HG02798 (cell line): Measurements from ENCODE around the gene SRCIN1.
"Not testable (repeated sequence)": the region's sequence is repeated elsewhere in the genome, so short reads cannot be mapped to it uniquely, and the experiment has no call there.

ENCODE experiments used
- ATAC-seq: cut with Tn5 transposase; IDR thresholded peaks from one replicate; pipeline ENCODE4 v1.9.1; 2021; ENCODE audit warnings: mild to moderate bottlenecking; ENCODE audit not compliant: unreplicated experiment, poor library complexity

The SRCIN1 gene

GRCh38 chr17:38512473-38513058 lies 93.2 kb downstream of the SRCIN1 start:
- no peak for ATAC-seq

DNA sequence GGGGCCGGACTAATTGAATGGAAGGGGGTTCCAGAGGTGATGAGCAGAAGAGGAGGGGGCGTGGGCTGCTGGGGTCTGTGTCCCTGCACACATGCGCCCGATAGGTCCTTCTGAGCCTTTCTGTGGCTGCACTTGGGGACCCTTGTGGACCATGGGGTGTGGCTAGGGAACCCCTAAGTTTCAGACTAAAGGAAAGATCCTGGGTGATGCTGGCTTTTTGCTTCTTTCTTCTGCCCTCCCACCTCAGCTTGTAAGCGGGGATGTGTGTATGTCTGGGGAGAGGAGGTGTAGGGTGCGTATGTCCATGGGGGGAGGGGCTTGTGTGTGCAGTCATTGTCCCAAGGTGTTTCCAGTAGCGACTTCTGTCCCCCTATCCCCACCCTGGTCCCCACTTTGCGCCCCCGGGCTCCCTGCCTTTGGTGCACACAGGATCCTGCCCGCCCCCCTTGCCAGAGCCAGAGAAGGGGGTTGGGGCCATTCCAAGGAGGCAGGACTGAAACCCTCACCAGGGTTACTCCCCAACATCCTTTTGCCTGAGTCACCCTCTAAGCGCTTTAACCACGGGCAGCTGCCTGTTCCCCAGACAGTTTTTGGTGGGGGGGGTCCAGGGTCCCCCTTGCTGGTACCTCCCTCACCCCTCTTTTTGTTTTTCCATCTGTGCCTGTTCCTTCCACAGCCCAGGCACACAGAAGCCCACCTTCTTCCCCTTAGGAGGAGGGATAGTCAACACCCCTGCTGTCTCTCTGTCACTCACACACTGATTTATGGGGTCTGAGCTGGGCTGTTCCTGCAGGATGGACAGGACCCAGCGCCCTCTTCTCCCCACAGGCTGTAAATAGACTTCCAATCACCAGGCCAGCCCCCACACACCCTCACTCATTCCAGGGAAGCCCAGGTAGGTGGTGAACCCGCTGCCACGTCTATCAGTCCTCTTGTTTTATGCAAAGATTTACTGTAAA lies 94.3 kb downstream of the SRCIN1 start:
- no peak for ATAC-seq

DNA sequence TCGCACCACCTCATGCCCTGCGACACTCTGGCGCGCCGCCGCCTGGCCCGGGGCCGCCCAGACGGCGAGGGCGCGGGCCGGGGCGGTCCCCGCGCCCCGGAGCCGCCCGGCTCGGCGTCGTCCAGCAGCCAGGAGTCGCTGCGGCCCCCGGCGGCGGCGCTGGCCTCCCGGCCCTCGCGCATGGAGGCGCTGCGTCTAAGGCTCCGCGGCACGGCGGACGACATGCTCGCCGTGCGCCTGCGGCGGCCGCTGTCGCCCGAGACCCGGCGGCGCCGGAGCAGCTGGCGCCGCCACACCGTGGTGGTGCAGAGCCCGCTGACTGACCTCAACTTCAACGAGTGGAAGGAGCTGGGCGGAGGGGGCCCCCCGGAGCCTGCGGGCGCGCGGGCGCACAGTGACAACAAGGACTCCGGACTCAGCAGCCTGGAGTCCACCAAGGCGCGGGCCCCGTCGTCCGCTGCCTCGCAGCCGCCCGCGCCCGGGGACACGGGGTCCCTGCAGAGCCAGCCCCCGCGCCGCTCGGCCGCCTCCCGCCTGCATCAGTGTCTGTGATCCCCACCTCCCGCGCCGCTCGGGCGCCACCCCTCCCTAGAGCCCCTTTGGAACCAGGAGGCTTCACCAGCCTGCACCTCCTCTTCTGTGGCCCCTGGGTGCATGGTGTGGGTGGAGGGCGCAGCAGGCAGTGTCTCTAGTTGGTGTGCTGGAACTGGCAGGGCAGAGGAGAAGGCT lies 95.2 kb downstream of the SRCIN1 start:
- no peak for ATAC-seq

DNA sequence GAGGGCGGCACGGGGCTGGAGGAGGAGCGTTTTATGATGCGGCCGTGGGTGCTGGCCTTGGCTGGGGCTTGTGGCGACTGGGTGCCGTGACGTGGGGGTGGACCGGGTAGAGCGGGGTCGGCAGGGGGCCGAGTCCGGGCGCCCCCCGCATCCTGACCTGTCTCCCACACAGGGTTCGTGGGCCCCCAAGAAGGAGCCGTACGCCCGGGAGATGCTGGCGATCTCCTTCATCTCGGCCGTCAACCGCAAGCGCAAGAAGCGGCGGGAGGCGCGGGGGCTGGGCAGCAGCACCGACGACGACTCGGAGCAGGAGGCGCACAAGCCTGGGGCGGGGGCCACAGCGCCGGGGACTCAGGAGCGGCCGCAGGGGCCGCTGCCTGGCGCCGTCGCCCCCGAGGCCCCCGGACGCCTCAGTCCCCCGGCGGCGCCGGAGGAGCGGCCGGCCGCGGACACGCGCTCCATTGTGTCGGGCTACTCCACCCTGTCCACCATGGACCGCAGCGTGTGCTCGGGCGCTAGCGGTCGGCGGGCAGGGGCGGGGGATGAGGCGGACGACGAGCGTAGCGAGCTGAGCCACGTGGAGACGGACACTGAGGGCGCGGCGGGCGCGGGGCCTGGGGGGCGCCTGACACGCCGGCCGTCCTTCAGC lies 95.9 kb downstream of the SRCIN1 start:
- ATAC-seq: no peak

DNA sequence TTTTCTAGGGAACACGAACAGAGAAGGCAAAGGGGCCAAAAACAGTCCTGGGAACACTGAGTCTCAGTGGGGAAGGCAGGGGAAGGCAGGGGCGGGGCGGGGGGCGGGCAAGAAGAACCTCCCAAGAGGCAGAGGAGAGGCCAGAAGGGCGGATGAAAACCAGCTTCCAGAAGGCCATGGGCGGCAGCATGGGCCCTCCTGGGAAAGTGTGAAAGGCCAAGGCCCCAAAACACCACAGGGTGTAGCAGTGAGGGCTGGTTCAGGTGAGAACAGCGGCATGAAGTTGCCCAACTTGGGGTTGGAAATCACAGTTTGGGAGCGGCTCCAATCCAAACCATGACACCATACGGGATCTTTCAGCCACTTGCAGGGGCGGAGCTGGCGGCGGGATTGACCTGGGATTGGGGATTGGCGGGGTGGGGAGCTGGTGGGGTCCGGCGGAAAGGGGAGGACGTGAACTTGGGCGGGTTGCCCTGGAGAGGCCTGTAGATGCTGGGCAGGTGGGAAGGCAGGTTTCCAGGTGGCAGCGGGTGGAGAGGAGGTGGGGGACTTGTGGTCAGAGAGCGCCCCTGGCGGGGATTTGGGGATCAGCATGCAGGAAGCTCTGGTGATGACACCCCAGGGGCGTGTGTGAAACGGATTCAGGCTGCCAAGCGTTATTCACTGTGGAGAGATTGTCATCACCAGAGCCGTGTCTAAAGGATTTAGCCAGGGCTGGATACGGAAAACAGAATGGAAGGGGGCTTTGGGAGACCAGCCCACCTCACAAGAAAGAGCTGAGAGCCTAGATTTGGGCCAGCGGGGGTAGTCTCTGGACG lies 96.6 kb downstream of the SRCIN1 start:
- ATAC-seq: no peak

- no peak for ATAC-seq
These were observed 97.2 kb downstream of the SRCIN1 start for GRCh38 chr17:38508570-38508950.

GRCh38 chr17:38507921-38508569 lies 97.7 kb downstream of the SRCIN1 start:
- no peak for ATAC-seq

DNA sequence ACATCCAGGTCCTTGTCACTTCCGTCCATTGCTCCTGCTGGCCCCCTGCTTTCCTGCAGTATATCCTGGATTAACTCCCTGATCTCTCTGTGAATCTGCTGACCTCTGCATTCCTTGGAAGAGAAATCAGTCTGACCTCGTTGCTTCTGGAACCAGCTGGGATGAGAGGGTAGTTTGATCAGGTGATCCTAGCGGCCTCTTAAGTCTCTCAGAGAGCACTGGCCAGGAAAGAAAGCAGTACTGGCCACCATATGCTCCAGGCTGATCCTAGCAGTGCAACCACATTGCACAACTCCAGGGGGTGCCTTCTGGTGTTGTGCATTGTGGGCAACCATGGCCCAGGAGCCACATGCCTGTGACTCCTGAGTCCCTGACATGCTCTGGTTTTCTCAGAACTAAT lies 98.3 kb downstream of the SRCIN1 start:
- ATAC-seq: no peak

DNA sequence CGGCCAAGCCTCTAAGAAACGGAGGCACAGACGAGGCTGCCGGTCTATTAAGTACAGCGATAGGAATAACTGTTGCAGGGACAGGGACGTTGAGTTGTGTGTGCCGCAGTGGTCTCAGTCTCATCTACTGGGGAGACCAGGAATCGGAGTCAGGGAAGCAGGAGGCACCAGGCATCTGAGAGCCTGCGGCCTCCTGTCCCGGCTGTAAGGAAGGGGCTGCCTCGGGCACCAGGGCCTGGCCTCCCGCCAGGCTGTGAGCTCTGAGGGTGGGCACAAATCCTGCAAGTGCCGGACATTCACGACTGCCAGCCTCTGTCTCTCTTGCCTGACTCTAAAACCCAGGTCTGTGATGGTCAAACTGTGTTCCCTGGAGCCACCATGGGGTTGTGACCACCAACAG lies 101.5 kb downstream of the SRCIN1 start:
- ATAC-seq: no peak

DNA sequence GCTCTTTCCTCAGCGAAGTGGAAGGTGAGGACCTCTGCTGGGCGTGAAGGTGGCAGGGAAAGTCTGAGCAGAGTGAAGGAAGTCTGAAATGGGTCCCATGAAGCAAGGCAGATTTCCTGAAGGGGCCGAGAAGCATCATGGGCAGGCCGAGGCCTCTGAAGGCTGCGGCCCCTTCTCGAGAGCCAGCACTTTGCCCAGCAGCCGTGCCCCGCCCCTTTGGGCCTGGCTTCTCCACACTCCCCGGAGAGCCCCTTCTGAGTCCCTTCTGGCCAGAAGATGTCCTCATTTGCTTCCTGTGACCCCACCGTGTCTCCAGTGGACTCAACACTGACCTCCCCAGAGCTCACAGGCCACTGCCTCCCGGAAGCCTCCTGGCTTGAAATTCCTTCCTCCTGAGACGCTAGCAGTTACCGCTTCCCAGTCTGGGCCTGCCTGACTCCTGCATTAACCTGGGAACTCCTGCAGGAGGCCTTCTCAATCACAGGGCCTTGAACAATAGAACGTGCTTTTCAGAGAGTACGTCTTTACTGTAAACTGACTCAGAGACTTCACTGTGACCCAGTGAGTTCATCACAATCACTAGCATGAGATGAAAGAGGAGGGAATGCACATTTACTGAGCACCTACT lies 102.4 kb downstream of the SRCIN1 start:
- ATAC-seq: not testable (repeated sequence)

DNA sequence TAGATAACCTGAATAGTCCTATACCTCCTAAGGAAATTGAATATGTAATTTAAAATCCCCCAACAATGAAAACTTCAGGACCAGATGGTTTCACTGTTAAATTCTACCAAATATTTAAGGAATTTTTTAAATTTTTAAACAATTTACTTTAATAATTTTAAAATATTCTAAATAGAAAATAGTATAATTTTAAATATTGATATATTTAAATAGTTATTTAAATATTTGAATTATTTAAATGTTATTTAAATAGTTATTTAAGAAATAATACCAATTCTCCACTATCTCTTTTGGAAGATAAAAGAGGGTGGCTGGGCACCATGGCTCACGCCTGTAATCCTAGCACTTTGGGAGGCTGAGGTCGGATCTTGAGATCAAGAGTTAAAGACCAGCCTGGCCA lies 104.0 kb downstream of the SRCIN1 start:
- not testable (repeated sequence) for ATAC-seq

DNA sequence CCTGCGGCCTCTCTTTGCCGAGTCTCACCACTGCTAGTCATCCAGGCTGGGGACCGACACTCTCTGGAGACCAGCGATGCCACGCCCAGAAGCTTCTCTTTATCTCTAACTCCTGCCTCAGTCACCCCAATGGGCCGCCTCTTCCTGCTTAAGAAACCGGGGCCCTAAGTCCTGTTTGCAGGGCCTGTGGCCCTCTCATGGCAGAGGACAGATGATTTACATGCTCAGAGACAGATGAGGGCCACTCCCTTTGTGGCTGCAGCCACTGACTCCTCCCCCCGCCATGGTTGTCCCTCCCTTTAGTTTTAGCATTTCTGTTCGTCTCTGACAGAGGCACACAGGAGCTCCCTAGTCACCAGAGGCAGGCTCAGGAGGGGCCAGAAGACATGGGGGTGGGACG lies 106.5 kb downstream of the SRCIN1 start:
- ATAC-seq: not testable (repeated sequence)

DNA sequence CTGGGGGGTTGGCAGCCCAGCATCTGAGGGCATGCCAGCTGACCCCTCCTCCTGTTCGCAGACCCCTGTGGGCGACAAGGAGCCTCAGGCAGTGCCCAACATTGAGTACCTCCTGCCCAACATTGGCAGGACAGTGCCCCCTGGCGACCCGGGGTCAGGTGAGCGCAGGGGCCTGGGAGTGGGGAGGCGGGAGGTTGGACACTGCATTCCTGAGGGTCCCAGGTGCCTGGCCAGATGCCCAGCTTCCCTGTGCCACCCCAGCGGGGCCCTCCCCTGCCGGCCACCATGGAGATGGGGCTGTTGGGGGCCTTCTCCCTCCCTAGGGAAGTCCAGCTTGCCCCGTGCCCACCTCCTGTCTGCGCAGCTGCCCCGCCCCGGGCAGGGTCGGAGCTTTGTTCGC lies 107.4 kb downstream of the SRCIN1 start:
- ATAC-seq: no peak

DNA sequence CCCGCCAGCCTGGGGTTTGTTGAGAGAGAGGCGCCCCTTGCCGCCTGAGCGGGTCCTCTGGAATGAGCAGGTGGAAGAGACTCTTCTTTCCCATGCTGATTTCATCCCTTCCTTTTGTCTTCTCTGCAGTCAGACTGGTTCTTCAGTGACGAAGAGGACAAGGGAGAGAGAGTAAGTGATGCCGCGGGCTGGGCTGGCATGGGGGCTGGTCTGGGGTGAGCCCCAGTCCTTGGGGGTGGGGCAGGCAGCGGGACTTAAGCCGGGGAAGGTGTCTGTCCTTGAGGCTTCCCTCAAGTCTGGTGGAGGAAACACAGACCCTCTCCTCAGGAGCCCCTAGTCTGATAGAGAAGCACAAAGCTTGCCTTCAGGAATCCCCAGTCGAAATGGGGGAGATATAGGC lies 108.1 kb downstream of the SRCIN1 start:
- ATAC-seq: not testable (repeated sequence)

DNA sequence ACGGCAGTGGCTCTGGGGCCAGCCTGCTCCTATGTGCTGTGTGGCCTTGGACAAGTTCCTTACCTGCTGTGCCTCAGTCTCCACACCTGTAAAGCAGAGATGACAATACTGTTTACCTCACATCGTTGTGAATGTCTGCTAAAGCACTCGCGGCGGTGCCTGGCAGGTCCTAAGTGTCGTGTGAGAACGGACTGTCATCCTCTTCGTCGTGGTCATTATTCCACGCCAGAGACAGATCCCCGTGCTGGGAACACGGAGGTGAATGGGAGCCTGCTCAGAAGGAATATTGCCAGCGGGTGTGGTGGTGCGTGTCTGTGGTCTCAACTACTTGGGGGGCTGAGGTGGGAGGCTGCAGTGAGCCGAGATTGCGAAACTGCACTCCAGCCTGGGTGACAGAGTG lies 111.6 kb downstream of the SRCIN1 start:
- not testable (repeated sequence) for ATAC-seq

GRCh38 chr17:38492067-38493040 lies 113.4 kb downstream of the SRCIN1 start:
- ATAC-seq: not testable (repeated sequence)

- ATAC-seq: not testable (repeated sequence)
These were observed 114.2 kb downstream of the SRCIN1 start for GRCh38 chr17:38491346-38492066.
